Karpas-422 (cell line): Measurements from ENCODE around the gene GSTK1. TPM values are rescaled to one million over a fixed set of nuclear protein-coding genes. Genes with fewer than 3 reads are reported as not detected.
A peak's percentile ranks its signal among the peaks of the same experiment; 100 is the strongest.

Source experiments
- DNase-seq: peaks from one replicate; pipeline ENCODE4 v3.0.0-alpha.2; 2015
- H2AFZ ChIP-seq: fragments of 200-600 bp; sonication (generic); 2 replicates; pipeline ENCODE4 v1.6.1; 2014; ENCODE audit warnings: antibody characterized with exemption, low read length, mixed read lengths
- H3K27ac ChIP-seq: fragments of 200-600 bp; sonication (generic); 2 replicates; pipeline ENCODE4 v1.5.1; 2014; ENCODE audit warnings: mild to moderate bottlenecking, low read length, moderate library complexity
- H3K27me3 ChIP-seq: fragments of 200-600 bp; sonication (generic); 2 replicates; pipeline ENCODE4 v1.6.1; 2014; ENCODE audit warnings: low read length, mixed read lengths
- H3K36me3 ChIP-seq: fragments of 200-600 bp; sonication (generic); 2 replicates; pipeline ENCODE4 v1.6.1; 2014; ENCODE audit warnings: low read length, mixed read lengths; ENCODE audit not compliant: insufficient read depth
- H3K4me1 ChIP-seq: fragments of 200-600 bp; sonication (generic); 2 replicates; pipeline ENCODE4 v1.6.1; 2014; ENCODE audit warnings: mild to moderate bottlenecking, low read length, mixed read lengths
- H3K4me2 ChIP-seq: fragments of 200-600 bp; sonication (generic); 2 replicates; pipeline ENCODE4 v1.6.1; 2014; ENCODE audit warnings: low read length, low read depth, mild to moderate bottlenecking; ENCODE audit not compliant: poor library complexity, severe bottlenecking
- H3K4me3 ChIP-seq: fragments of 200-600 bp; sonication (generic); 2 replicates; pipeline ENCODE4 v1.5.1; 2014; ENCODE audit warnings: mild to moderate bottlenecking, antibody characterized with exemption, low read length, mixed read lengths
- H3K79me2 ChIP-seq: fragments of 200-600 bp; sonication (generic); 2 replicates; pipeline ENCODE4 v1.6.1; 2014; ENCODE audit warnings: mild to moderate bottlenecking, low read length, mixed read lengths
- H3K9ac ChIP-seq: fragments of 200-600 bp; sonication (generic); 2 replicates; pipeline ENCODE4 v1.6.0; 2014; ENCODE audit warnings: low read length
- H3K9me2 ChIP-seq: fragments of 200-600 bp; sonication (generic), shearing (Covaris generic); replicated peaks from 2 replicates; pipeline ENCODE4 v1.6.0; 2014; ENCODE audit warnings: mild to moderate bottlenecking, low read length, moderate library complexity; ENCODE audit not compliant: insufficient read depth
- H3K9me3 ChIP-seq: fragments of 300-700, 200-600 bp; sonication (generic); 2 replicates; pipeline ENCODE4 v1.6.1; 2014; ENCODE audit warnings: low read length, mixed read lengths
- H4K20me1 ChIP-seq: fragments of 200-600 bp; sonication (generic); 2 replicates; pipeline ENCODE4 v1.6.1; 2014; ENCODE audit warnings: mild to moderate bottlenecking, antibody characterized with exemption, low read length, low read depth; ENCODE audit not compliant: insufficient read depth
- total RNA-seq: library from RNA; depleted of rRNA; stranded (reverse); fragments of >200 nt; shearing (Covaris generic); gene quantifications from 2 replicates; pipeline ENCODE4 v1.2.3, GENCODE V29; 2014; ENCODE audit warnings: low replicate concordance

GSTK1 gene
- total RNA-seq, 1 experiment from 2014 or later: 156 TPM

- no peak overlapping the region for H3K27ac ChIP-seq
- H3K79me2 ChIP-seq: peaks cover 26% of the 10 kb centered on the region
- H3K4me3 ChIP-seq: no peak overlapping the region
- no peak overlapping the region for H3K4me2 ChIP-seq
- H3K9me3 ChIP-seq: no peaks in the 10 kb centered on the region
- no peaks in the 10 kb centered on the region for H3K9me2 ChIP-seq
- H3K9ac ChIP-seq: no peak overlapping the region
- peaks cover 8% of the 10 kb centered on the region; the same call in 1 of the 2 replicates for H4K20me1 ChIP-seq
- no peaks in the 10 kb centered on the region for H3K27me3 ChIP-seq
- no peak overlapping the region for H2AFZ ChIP-seq
- peaks cover 6% of the 10 kb centered on the region for H3K4me1 ChIP-seq
- DNase-seq: no peak
- H3K36me3 ChIP-seq: peaks cover 83% of the 10 kb centered on the region
These were observed 36.1 kb downstream of the GSTK1 start for GRCh38 chr7:143299346-143299745.

- no peaks in the 10 kb centered on the region for H3K9me2 ChIP-seq
- no peak overlapping the region for H3K27ac ChIP-seq
- peaks cover 8% of the 10 kb centered on the region; the same call in 1 of the 2 replicates for H4K20me1 ChIP-seq
- H3K4me3 ChIP-seq: no peak overlapping the region
- H3K36me3 ChIP-seq: peaks cover 83% of the 10 kb centered on the region
- peak; percentile 74 for DNase-seq
- 0 out of 2 replicates have a peak, but pooled peaks cover 5% of the 10 kb centered on the region for H3K4me1 ChIP-seq
- H3K27me3 ChIP-seq: no peaks in the 10 kb centered on the region
- no peak overlapping the region for H3K9ac ChIP-seq
- H3K9me3 ChIP-seq: no peaks in the 10 kb centered on the region
- H2AFZ ChIP-seq: no peak overlapping the region
- H3K4me2 ChIP-seq: no peak overlapping the region
- H3K79me2 ChIP-seq: peaks cover 22% of the 10 kb centered on the region
These were observed 36.6 kb downstream of the GSTK1 start for GRCh38 chr7:143299840-143300239.

DNA sequence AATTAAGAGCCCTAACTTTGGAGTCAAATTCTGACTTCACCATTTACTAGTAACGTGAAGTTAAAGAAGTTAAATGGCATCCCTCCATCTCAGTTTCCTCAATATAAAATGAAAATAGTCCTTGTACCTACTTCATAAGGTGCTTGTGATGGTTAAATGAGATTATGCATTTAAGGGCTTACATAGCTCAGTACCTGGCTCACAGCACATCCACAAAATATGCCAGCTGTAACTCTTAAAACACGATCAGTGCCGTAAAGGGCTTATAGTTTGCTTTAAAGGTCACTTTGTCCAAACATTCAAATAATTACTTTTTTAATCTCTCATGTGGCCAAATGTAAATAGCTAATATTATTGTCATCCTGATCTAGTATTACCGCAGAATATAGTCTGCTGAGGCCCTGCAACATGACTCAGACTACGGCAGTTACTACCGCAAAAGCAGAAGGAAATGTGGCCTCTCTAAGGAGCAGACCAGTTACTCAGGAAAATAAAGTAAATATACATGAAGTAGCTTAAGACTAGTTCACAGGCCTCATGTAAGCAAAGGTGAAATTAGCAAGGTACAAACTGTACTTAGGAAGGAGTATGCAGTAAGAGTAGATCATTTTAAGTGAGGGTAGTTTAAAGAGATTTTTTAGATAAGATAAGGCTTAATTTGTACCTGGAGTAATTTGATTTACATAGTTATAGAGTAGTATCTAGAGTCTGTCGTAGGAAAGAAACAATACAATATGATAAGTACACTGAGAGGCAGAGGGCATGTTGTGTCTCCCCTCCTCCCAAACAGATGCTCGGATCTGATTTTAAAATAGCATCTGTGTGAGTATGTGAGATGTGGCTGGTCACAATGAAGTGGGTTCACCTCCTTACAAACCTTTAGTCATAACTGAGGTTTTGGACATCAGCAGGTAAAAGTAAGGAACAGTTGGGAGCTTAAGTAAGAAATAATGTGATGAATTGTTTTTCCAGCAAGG, 38.0 kb downstream of the GSTK1 start:
- Histone ChIP-seq H2AFZ (no peak overlapping the region), H4K20me1 (peaks cover 8% of the 10 kb centered on the region; the same call in 1 of the 2 replicates), H3K27me3 (no peaks in the 10 kb centered on the region), H3K9ac (no peak overlapping the region), H3K4me1 (no peaks in the 10 kb centered on the region), H3K4me2 (no peak overlapping the region), H3K27ac (no peak overlapping the region), H3K36me3 (peaks cover 81% of the 10 kb centered on the region), H3K79me2 (peaks cover 10% of the 10 kb centered on the region), H3K4me3 (no peak overlapping the region), H3K9me3 (no peaks in the 10 kb centered on the region), H3K9me2 (no peaks in the 10 kb centered on the region)
- no peak for DNase-seq

DNA sequence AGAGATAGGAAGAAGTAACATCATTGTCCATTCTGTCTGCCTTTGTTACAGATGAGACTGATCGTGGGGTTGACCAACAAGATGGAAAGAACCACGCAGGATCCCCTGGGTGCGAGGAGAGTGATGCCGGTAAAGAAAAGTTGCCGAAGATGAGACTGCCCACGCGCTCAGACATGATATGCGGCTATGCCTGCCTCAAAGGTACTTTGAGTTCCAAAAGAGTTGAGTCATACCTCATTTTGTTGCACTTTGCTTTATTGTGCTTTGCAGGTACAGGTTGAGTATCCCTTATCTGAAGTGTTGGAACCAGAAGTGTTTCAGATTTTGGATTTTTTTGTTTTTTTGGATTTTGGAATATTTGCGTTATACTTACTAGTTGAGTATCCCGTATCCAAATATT, 40.5 kb downstream of the GSTK1 start:
- H3K4me2 ChIP-seq: no peak overlapping the region
- H3K27ac ChIP-seq: no peak overlapping the region
- H3K36me3 ChIP-seq: peaks cover 79% of the 10 kb centered on the region
- H3K9me2 ChIP-seq: no peaks in the 10 kb centered on the region
- no peaks in the 10 kb centered on the region for H3K9me3 ChIP-seq
- no peaks in the 10 kb centered on the region; the same call in none of the 2 replicates for H4K20me1 ChIP-seq
- H3K4me1 ChIP-seq: no peaks in the 10 kb centered on the region
- H3K79me2 ChIP-seq: no peaks in the 10 kb centered on the region
- no peak overlapping the region for H3K4me3 ChIP-seq
- no peak overlapping the region for H3K9ac ChIP-seq
- no peak overlapping the region for H2AFZ ChIP-seq
- no peaks in the 10 kb centered on the region for H3K27me3 ChIP-seq
- no peak for DNase-seq

DNA sequence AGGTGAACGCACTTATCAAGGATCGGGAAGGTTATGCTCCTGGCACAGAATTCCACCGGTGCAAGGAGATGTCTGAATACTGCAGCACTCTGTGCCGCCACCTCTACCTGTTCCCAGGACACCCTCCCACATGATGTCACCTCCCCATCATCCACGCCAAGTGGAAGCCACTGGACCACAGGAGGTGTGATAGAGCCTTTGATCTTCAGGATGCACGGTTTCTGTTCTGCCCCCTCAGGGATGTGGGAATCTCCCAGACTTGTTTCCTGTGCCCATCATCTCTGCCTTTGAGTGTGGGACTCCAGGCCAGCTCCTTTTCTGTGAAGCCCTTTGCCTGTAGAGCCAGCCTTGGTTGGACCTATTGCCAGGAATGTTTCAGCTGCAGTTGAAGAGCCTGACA, 41.7 kb downstream of the GSTK1 start:
- H3K9ac ChIP-seq: no peak overlapping the region
- no peaks in the 10 kb centered on the region for H3K9me3 ChIP-seq
- H3K4me2 ChIP-seq: no peak overlapping the region
- no peaks in the 10 kb centered on the region for H3K4me1 ChIP-seq
- no peaks in the 10 kb centered on the region; the same call in none of the 2 replicates for H4K20me1 ChIP-seq
- no peaks in the 10 kb centered on the region for H3K79me2 ChIP-seq
- H3K27me3 ChIP-seq: no peaks in the 10 kb centered on the region
- H3K4me3 ChIP-seq: no peak overlapping the region
- H3K36me3 ChIP-seq: peaks cover 68% of the 10 kb centered on the region
- DNase-seq: no peak
- H2AFZ ChIP-seq: no peak overlapping the region
- no peaks in the 10 kb centered on the region for H3K9me2 ChIP-seq
- H3K27ac ChIP-seq: no peak overlapping the region

GRCh38 chr7:143305423-143306070, 42.3 kb downstream of the GSTK1 start:
- Histone ChIP-seq H3K27ac (no peak overlapping the region), H2AFZ (no peak overlapping the region), H3K4me1 (no peaks in the 10 kb centered on the region), H3K9me3 (no peaks in the 10 kb centered on the region), H3K9me2 (no peaks in the 10 kb centered on the region), H3K79me2 (no peaks in the 10 kb centered on the region), H3K9ac (no peak overlapping the region), H3K4me2 (no peak overlapping the region), H3K36me3 (peaks cover 62% of the 10 kb centered on the region), H3K27me3 (no peaks in the 10 kb centered on the region), H3K4me3 (no peak overlapping the region), H4K20me1 (no peaks in the 10 kb centered on the region; the same call in none of the 2 replicates)
- peak; percentile 85 for DNase-seq

- Histone ChIP-seq H3K36me3 (peaks cover 40% of the 10 kb centered on the region; the same call in 1 of the 2 replicates), H4K20me1 (no peaks in the 10 kb centered on the region; the same call in 1 of the 2 replicates), H3K9ac (no peak overlapping the region), H3K4me3 (no peak overlapping the region), H3K79me2 (no peaks in the 10 kb centered on the region), H3K9me2 (no peaks in the 10 kb centered on the region), H2AFZ (no peak overlapping the region), H3K27ac (no peak overlapping the region), H3K4me1 (no peaks in the 10 kb centered on the region), H3K27me3 (no peaks in the 10 kb centered on the region), H3K9me3 (no peaks in the 10 kb centered on the region), H3K4me2 (no peak overlapping the region)
- DNase-seq: no peak
These were observed 45.4 kb downstream of the GSTK1 start for GRCh38 chr7:143308632-143309031.

DNA sequence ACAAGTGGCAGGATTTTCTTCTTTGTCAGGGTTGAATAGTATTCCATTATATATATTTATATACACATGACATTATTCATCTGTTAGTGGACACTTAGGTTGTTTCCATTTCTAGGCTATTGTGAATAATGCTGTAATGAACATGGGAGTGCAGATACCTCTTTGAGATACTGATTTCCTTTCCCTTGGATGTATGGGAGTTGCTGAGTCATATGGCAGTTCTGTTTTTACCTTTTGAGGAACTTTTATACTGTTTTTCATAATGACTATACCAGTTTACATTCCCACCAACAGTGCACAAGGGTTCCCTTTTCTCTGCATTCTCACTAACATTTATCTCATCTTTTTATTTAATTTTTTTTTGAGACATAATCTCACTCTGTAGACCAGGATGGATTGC, 50.9 kb downstream of the GSTK1 start:
- no peak overlapping the region for H3K27ac ChIP-seq
- H3K4me2 ChIP-seq: no peak overlapping the region
- no peak overlapping the region for H3K4me3 ChIP-seq
- no peaks in the 10 kb centered on the region for H3K36me3 ChIP-seq
- H3K27me3 ChIP-seq: no peaks in the 10 kb centered on the region
- no peak overlapping the region for H2AFZ ChIP-seq
- no peaks in the 10 kb centered on the region for H3K4me1 ChIP-seq
- H3K9ac ChIP-seq: no peak overlapping the region
- no peaks in the 10 kb centered on the region for H3K79me2 ChIP-seq
- no peaks in the 10 kb centered on the region for H3K9me2 ChIP-seq
- no peaks in the 10 kb centered on the region for H4K20me1 ChIP-seq
- no peak for DNase-seq
- no peaks in the 10 kb centered on the region for H3K9me3 ChIP-seq
